Psoas muscle (tissue), 8 donors: ENCODE measurements around the gene SMTN. TPM values are rescaled to one million over a fixed set of nuclear protein-coding genes. Genes with fewer than 3 reads are reported as not detected.

Source experiments
- ATAC-seq, 4 donors: fragments of 200-7000 bp; cut with Tn5 transposase; one replicate each; pipeline ENCODE4 v1.9.1; 2020; ENCODE audit warnings: moderate library complexity in 3 of 4, mild to moderate bottlenecking in 2 of 4
- DNase-seq, 2 donors: peaks; one replicate each; pipeline ENCODE4 v3.0.0-alpha.2; 2020
- H3K27ac ChIP-seq: fragments of 200-600 bp; one replicate; pipeline ENCODE4 v1.8.0; 2022
- H3K27me3 ChIP-seq, 3 donors: fragments of 200-600 bp in 1 of 3; one replicate each; pipeline versions ENCODE4 v1.6.1 to v1.8.0; 2013 to 2022; ENCODE audit warnings: low read length in 2 of 3, mild to moderate bottlenecking in 2 of 3, moderate library complexity in 1 of 3; ENCODE audit not compliant: insufficient read depth in 3 of 3
- H3K36me3 ChIP-seq, 2 donors: fragments of 200-600 bp in 1 of 2; one replicate each; pipeline versions ENCODE4 v1.6.1 to v1.8.0; 2013 to 2022; ENCODE audit warnings: low read depth in 1 of 2, mild to moderate bottlenecking in 1 of 2, moderate library complexity in 1 of 2; ENCODE audit not compliant: insufficient read depth in 1 of 2
- H3K4me1 ChIP-seq: fragments of 200-600 bp; one replicate; pipeline ENCODE4 v1.8.0; 2022
- H3K4me3 ChIP-seq: fragments of 200-600 bp; one replicate; pipeline ENCODE4 v1.8.0; 2022; ENCODE audit warnings: mild to moderate bottlenecking
- H3K9me3 ChIP-seq: fragments of 200-600 bp; one replicate; pipeline ENCODE4 v1.8.0; 2022
- CTCF ChIP-seq: fragments of 200-600 bp; IDR thresholded peaks from one replicate; pipeline ENCODE4 v1.8.0; 2022; ENCODE audit warnings: antibody characterized with exemption
- WGBS, 3 donors: extraction: QIAGEN DNeasy Blood & Tissue Kit; methylation state at CpG; one replicate each; pipeline versions ENCODE4 v1.1.6 to v1.1.7; 2013; 5-methylcytosine and 5-hydroxymethylcytosine counted together
- intact Hi-C, 2 donors: fragments of 100-400 bp; cut with DNase I; formaldehyde crosslinking; loops; one replicate each; pipeline versions ENCODE4 v1.11.0 to v1.14.2; 2022
- long read RNA-seq, 2 donors: library from polyadenylated mRNA; unstranded; transcript quantifications; one replicate each; pipeline ENCODE4 v2.0.0, GENCODE V29; 2021
- polyA plus RNA-seq, 3 donors: library from polyadenylated mRNA; stranded (reverse); fragments of 200-250 nt; gene quantifications; one replicate each; pipeline ENCODE4 v1.2.3, GENCODE V29; 2013
- total RNA-seq, 4 donors: library from RNA; stranded (reverse); fragmentation: NEBNext Ultra II Directional in 2 of 4; extraction: Animal tissue kit (Norgen Biotek cat#: 25700) in 2 of 4; gene quantifications; one replicate each; pipeline versions ENCODE4 v1.2.1 to v1.2.4, GENCODE V29; 2021 to 2023
- donor health status: healthy with polysubstance abuse.
- donor health status: DM: no; HTN: no; CAD: no; lungs with moderate emphysema.
- donor health status: Bipolar disorder and iron deficiency.
- donor health status: healthy.
- donor health status: DM: yes; HTN: yes; CAD: no.
- donor health status: DM: no; HTN: no; CAD: no.
- donor health status: DM: no; HTN: no; CAD: no.
- donor health status: DM: yes; HTN: yes; CAD: no.

SMTN gene
- 10 to 100 TPM; 33.6 to 79.3 (median 66.5) TPM for total RNA-seq
- polyA plus RNA-seq, result 10 to 100 TPM; 23.0 to 43.4 (median 36.5) TPM
- long read RNA-seq, donor 1, transcript SMTN-204 (9 exons, 1,735 nt), result major isoform, 52 of 82 reads
- long read RNA-seq, donor 1, transcript SMTN-201 (21 exons, 3,295 nt), result minor isoform, 6 of 82 reads
- long read RNA-seq, donor 1, partial matches to known transcripts, result 13 of 82 reads
- long read RNA-seq, donor 1, other reads (novel, unspliced or antisense), result 11 of 82 reads
- long read RNA-seq, donor 2, transcript SMTN-201 (21 exons, 3,295 nt), result minor isoform, 8 of 57 reads
- long read RNA-seq, donor 2, transcript SMTN-204 (9 exons, 1,735 nt), result major isoform, 22 of 57 reads
- long read RNA-seq, donor 2, partial matches to known transcripts, result 16 of 57 reads
- long read RNA-seq, donor 2, other reads (novel, unspliced or antisense), result 10 of 57 reads

DNA sequence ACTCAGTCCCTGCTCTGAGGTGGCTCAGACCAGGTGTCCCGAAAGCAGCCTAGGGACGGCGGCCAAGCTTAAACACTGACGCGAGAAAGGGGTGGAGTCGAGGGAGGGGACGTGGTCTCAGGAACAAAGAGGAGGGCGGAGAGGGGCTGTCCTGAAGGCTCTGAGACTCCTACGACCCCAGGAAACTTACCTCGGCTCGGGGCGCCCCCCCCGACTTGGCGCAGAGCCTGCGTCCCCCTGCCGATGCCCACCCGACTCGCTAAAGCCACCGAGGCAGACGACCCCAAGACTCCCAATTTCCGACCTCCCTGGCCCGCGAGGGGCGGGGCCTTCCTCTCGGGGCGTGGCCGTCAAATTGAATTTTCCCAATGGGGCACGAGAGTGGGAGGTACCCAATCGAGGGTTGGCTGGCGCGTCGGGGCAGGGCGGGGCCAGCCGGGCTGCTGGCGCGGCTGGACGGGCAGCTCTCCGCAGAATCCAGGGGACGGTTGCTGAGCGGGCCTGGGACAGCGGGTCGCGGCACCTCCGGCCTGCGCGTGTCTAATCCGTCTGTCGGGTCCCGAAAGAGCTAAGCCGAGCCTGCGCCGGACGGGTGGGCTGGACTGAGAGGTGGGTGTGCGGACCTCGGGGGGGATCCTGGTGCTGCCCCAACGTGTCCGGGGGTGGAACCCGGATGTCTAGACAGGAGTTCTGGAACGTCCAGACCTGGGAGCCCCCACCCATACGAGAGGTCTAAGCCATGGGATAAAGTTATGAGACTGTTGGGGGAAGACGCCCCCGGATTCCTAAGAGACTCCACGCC lies at the start of gene SMTN:
TSS of gene SMTN (plus strand) at position 471 of the 802 bp plus-strand sequence. CDS start 1,941 bp downstream, outside the sequence.
- 1% methylated on average over 60 to 63 of the region's 63 CpGs for WGBS, 3 donors

DNA sequence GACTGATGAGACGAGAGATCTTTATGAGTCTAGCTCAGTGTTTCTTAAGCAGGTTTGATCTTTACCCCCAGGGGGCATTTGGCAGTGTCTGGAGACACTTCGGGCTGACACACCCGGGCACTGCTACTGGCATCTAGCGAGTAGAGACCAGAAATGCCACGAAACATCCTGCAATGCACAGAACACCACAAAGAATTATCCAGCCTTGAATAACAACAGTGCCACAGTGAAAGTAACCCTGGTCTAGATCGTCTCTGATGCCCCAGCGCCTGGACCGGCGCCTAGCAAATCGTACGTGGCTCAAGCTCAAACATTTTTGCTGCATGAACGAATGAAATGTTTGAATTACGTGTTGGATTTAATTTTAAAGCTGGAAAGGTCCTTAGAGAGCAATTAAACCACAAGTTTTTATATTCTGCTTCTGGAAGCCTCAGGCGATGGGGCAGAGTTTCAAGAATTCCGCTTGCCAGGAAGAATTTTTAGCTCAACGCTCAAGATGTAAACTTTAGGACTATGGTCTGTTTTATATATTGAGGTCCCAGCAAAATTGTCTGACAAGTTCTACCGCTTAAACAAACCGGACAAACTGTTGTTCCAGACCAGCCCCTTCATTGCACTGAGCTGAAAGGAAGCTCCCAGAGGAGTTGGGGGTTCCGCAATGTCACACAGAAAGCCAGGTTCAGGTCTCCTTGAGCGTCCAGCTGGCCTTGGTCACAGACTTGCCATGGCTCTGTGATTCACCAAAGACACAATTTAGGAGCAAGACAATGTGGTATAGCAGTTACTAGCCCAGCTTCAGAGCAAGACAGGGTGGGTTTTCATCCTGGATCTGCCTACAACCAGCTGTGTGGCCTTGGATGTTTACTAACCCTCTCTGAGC lies 44.2 kb upstream of the SMTN start:
- no peaks in the 10 kb centered on the region for H3K9me3 ChIP-seq
- intact Hi-C loops, result no loop called here
- TF ChIP-seq CTCF, result no peak
- H3K4me1 ChIP-seq, result peaks cover 11% of the 10 kb centered on the region
- no peaks in the 10 kb centered on the region for H3K27me3 ChIP-seq
- WGBS, 3 donors, result 15 to 24% (median 21%) methylated on average over 20 of the region's 20 CpGs
- no peaks in the 10 kb centered on the region for H3K36me3 ChIP-seq
- H3K4me3 ChIP-seq, result peak overlapping the region; percentile 21
- DNase-seq (peak in 1 of 2 donors; percentile 30), ATAC-seq (no peak)
- peak overlapping the region; percentile 44 for H3K27ac ChIP-seq

More for the DNA sequence above, at the start of gene SMTN:
- intact Hi-C loops, result loop anchor here in 1 of 2 donors (5.0 to 10.0 kb wide), 2 partner anchors 134 to 154 kb away; no protein-coding TSS in a partner anchor
- no peak for TF ChIP-seq CTCF
- Histone ChIP-seq H3K36me3 (no peaks in the 10 kb centered on the region), H3K4me3 (peak within 1 kb of the TSS; percentile 89), H3K9me3 (no peaks in the 10 kb centered on the region), H3K27me3 (no peaks in the 10 kb centered on the region), H3K27ac (peak within 1 kb of the TSS; percentile 94), H3K4me1 (peaks cover 27% of the 10 kb centered on the region)
- DNase-seq (peak; percentile 92 to 95), ATAC-seq (peak; percentile 80 to 85 (median 82))

- intact Hi-C loops, result no loop called here
- Histone ChIP-seq H3K27me3 (no peaks in the 10 kb centered on the region), H3K9me3 (no peaks in the 10 kb centered on the region), H3K36me3 (no peaks in the 10 kb centered on the region), H3K27ac (peak overlapping the region; percentile 58), H3K4me3 (no peak overlapping the region), H3K4me1 (peaks cover 11% of the 10 kb centered on the region)
- no peak for TF ChIP-seq CTCF
- WGBS, 3 donors, result 68 to 79% (median 72%) methylated on average over 1 of the region's 1 CpG
- ATAC-seq (no peak), DNase-seq (no peak)
Measured at GRCh38 chr22:31038686-31039085, 42.4 kb upstream of the SMTN start.

- WGBS, 3 donors, result 23 to 38% (median 33%) methylated on average over 8 to 9 of the region's 9 CpGs
- intact Hi-C loops, result no loop called here
- no peak for TF ChIP-seq CTCF
- H3K9me3 ChIP-seq, result no peaks in the 10 kb centered on the region
- H3K4me1 ChIP-seq, result peaks cover 11% of the 10 kb centered on the region
- no peaks in the 10 kb centered on the region for H3K27me3 ChIP-seq
- ATAC-seq, result peak in 2 of 4 donors; percentile 30 to 33
- DNase-seq, result no peak
- peak overlapping the region; percentile 58 for H3K27ac ChIP-seq
- H3K36me3 ChIP-seq, result no peaks in the 10 kb centered on the region
- no peak overlapping the region for H3K4me3 ChIP-seq
Measured at GRCh38 chr22:31039393-31039792, 41.7 kb upstream of the SMTN start.
